Parathyroid adenoma (tissue), 2 donors: ENCODE measurements around the gene DLL3.

Experiments used
- H2AFZ ChIP-seq: fragments of 300-600 bp; sonication (generic); one replicate; pipeline ENCODE4 v1.7.0; 2017; ENCODE audit warnings: antibody characterized with exemption, mild to moderate bottlenecking
- H3K27ac ChIP-seq: fragments of 300-600 bp; sonication (generic); one replicate; pipeline ENCODE4 v1.7.0; 2017
- H3K27me3 ChIP-seq: fragments of 300-600 bp; sonication (generic); one replicate; pipeline ENCODE4 v1.7.0; 2017; ENCODE audit warnings: low read length; ENCODE audit not compliant: control insufficient read depth, insufficient read depth
- H3K36me3 ChIP-seq: fragments of 300-600 bp; sonication (generic); one replicate; pipeline ENCODE4 v1.7.0; 2017; ENCODE audit warnings: low read length; ENCODE audit not compliant: control insufficient read depth, insufficient read depth
- H3K4me1 ChIP-seq: fragments of 300-600 bp; sonication (generic); one replicate; pipeline ENCODE4 v1.7.0; 2017; ENCODE audit warnings: control low read depth
- H3K4me2 ChIP-seq: fragments of 300-600 bp; sonication (generic); one replicate; pipeline ENCODE4 v1.7.0; 2017; ENCODE audit warnings: low read length
- H3K4me3 ChIP-seq: fragments of 300-600 bp; sonication (generic); one replicate; pipeline ENCODE4 v1.7.0; 2017; ENCODE audit warnings: low read depth, low read length
- H3K79me2 ChIP-seq: fragments of 300-600 bp; sonication (generic); one replicate; pipeline ENCODE4 v1.7.0; 2017; ENCODE audit warnings: control low read depth
- H3K9ac ChIP-seq: fragments of 300-600 bp; sonication (generic); one replicate; pipeline ENCODE4 v1.7.0; 2017; ENCODE audit warnings: mild to moderate bottlenecking
- H3K9me3 ChIP-seq: fragments of 300-600 bp; sonication (generic); one replicate; pipeline ENCODE4 v1.7.0; 2017; ENCODE audit warnings: low read length; ENCODE audit not compliant: control insufficient read depth
- TF ChIP-seq, protein P1 (sequence below): fragments of 300-600 bp; sonication (generic); IDR thresholded peaks from one replicate; pipeline ENCODE4 v1.7.0; 2017; ENCODE audit warnings: antibody characterized with exemption, mild to moderate bottlenecking
- donor health status: primary hyperparathyroidism.

The DLL3 gene

DNA sequence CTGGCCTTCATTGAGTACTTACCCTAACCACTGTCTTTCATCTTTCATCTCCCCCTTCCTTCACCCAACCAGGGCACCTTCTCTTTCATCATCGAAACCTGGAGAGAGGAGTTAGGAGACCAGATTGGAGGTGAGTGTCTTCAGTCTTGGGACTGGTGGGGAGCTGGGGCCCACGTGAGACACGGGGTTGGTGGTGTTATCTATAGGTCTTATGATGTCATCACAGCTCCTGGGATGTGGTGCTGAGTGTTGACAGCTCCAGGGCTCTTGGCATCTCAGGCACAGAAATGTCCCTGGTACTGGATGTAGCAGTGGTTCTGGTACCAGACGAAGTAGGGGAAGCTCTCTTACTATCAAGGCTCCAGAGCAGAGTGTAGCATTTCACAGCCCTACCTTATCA, 1.8 kb downstream of the DLL3 start:
- H3K36me3 ChIP-seq: no peaks in the 10 kb centered on the region
- H3K79me2 ChIP-seq: no peaks in the 10 kb centered on the region
- no peak overlapping the region for H2AFZ ChIP-seq
- H3K9ac ChIP-seq: no peak overlapping the region
- TF ChIP-seq, protein P1, sequence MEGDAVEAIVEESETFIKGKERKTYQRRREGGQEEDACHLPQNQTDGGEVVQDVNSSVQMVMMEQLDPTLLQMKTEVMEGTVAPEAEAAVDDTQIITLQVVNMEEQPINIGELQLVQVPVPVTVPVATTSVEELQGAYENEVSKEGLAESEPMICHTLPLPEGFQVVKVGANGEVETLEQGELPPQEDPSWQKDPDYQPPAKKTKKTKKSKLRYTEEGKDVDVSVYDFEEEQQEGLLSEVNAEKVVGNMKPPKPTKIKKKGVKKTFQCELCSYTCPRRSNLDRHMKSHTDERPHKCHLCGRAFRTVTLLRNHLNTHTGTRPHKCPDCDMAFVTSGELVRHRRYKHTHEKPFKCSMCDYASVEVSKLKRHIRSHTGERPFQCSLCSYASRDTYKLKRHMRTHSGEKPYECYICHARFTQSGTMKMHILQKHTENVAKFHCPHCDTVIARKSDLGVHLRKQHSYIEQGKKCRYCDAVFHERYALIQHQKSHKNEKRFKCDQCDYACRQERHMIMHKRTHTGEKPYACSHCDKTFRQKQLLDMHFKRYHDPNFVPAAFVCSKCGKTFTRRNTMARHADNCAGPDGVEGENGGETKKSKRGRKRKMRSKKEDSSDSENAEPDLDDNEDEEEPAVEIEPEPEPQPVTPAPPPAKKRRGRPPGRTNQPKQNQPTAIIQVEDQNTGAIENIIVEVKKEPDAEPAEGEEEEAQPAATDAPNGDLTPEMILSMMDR: no peak
- H3K9me3 ChIP-seq: no peaks in the 10 kb centered on the region
- no peak overlapping the region for H3K4me3 ChIP-seq
- no peaks in the 10 kb centered on the region for H3K27me3 ChIP-seq
- H3K4me2 ChIP-seq: no peak overlapping the region
- H3K4me1 ChIP-seq: peaks cover 9% of the 10 kb centered on the region
- H3K27ac ChIP-seq: no peak overlapping the region

DNA sequence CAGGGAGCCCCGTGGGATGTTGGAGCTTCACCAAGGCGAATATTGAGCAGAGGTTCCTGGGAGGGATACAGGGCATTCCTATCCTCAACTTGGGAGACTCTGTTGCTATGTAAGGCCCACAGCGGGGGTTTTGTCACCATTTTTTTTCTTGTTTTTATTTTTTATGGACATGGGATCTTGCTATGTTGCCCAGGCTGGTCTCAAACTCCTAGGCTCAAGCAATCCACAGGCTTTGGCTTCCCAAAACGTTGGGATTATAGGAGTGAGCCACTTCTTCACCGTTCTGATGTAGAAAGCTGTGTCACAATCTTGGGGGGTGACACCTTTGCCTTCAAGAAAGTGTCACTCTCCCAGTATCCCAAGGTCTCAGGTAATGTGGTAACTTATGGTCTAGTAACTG, 2.6 kb downstream of the DLL3 start:
- peaks cover 9% of the 10 kb centered on the region for H3K4me1 ChIP-seq
- TF ChIP-seq, protein P1: no peak
- H3K27me3 ChIP-seq: no peaks in the 10 kb centered on the region
- H3K36me3 ChIP-seq: no peaks in the 10 kb centered on the region
- H3K79me2 ChIP-seq: no peaks in the 10 kb centered on the region
- H3K9ac ChIP-seq: no peak overlapping the region
- no peak overlapping the region for H3K27ac ChIP-seq
- no peak overlapping the region for H3K4me3 ChIP-seq
- H2AFZ ChIP-seq: no peak overlapping the region
- no peak overlapping the region for H3K4me2 ChIP-seq
- no peaks in the 10 kb centered on the region for H3K9me3 ChIP-seq

DNA sequence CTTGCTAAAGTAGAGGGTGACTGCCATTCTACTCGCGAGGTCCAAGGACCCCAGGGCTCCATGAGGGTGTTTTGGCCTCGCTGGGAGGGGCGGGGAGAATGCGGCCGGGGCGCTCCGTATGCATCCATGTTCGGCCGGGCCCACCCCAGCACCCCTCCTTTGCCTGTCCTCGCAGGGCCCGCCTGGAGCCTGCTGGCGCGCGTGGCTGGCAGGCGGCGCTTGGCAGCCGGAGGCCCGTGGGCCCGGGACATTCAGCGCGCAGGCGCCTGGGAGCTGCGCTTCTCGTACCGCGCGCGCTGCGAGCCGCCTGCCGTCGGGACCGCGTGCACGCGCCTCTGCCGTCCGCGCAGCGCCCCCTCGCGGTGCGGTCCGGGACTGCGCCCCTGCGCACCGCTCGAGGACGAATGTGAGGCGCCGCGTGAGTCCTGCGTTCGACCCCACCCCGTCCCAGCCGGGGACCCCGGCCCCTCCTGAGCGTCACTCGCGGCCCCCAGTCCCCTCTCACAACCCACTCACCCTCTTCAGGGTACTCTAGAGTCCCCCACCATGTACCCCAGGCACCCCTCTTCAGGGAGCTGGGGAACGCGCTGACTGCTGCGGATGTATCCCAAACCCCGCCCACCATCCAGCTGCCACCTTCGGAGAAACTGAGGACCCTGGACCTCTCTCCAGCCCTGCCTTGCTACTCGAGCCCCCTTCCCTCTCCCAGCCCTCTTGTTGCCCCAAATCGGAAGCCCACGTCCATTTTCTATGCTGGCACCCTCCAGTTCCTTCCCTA, 4.1 kb downstream of the DLL3 start:
- peak overlapping the region; percentile 13 for H3K4me3 ChIP-seq
- no peaks in the 10 kb centered on the region for H3K27me3 ChIP-seq
- TF ChIP-seq, protein P1: peak; percentile 56
- H3K4me2 ChIP-seq: no peak overlapping the region
- no peak overlapping the region for H2AFZ ChIP-seq
- no peaks in the 10 kb centered on the region for H3K36me3 ChIP-seq
- no peak overlapping the region for H3K9ac ChIP-seq
- H3K9me3 ChIP-seq: no peaks in the 10 kb centered on the region
- peaks cover 13% of the 10 kb centered on the region for H3K4me1 ChIP-seq
- H3K79me2 ChIP-seq: no peaks in the 10 kb centered on the region
- H3K27ac ChIP-seq: no peak overlapping the region

DNA sequence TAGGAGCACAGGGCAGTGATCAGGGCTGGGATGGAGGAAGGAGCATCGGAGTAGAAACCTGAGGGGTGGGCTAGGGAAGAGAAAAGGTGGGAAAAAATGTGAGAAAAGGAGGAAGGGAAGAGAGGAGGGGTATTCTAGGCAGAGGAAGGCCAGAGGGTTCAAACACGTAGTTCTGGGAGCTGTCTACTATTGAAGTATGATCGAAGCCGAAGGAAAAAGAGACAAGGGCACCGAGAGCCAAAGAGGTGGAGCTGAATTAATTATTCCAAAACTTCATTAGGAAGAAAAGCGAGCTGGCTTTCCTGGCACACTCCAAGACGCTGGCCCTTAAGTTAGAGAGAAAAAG, 7.8 kb downstream of the DLL3 start:
- no peaks in the 10 kb centered on the region for H3K27me3 ChIP-seq
- H3K79me2 ChIP-seq: no peaks in the 10 kb centered on the region
- no peak overlapping the region for H3K9ac ChIP-seq
- H3K9me3 ChIP-seq: no peaks in the 10 kb centered on the region
- no peak overlapping the region for H3K27ac ChIP-seq
- peak overlapping the region; percentile 35 for H3K4me3 ChIP-seq
- H2AFZ ChIP-seq: peak overlapping the region; percentile 73
- H3K36me3 ChIP-seq: no peaks in the 10 kb centered on the region
- peaks cover 6% of the 10 kb centered on the region for H3K4me1 ChIP-seq
- H3K4me2 ChIP-seq: peak overlapping the region; percentile 64
- TF ChIP-seq, protein P1: no peak
